Ovary (tissue), 3 donors: Measurements from ENCODE around the gene JPH3.

Source experiments
- CTCF ChIP-seq, 3 donors: fragments of 450-650 bp in 2 of 3; fragments of 200-600 bp in 1 of 3; IDR thresholded peaks; one replicate each; pipeline versions ENCODE4 v1.5.1 to v1.8.0; 2016 to 2022; ENCODE audit warnings: antibody characterized with exemption in 3 of 3, mild to moderate bottlenecking in 1 of 3
- EP300 ChIP-seq: sonication (generic); formaldehyde crosslinking; IDR thresholded peaks from one replicate; pipeline ENCODE4 v1.6.1; 2017; ENCODE audit warnings: antibody characterized with exemption
- POLR2A ChIP-seq: fragments of 450-650 bp; IDR thresholded peaks from one replicate; pipeline ENCODE4 v1.6.1; 2017; ENCODE audit warnings: antibody characterized with exemption, mild to moderate bottlenecking, moderate library complexity
- donor health status: DM: no; HTN: no; CAD: no.

GRCh38 chr16:87698241-87698640 is 95.9 kb downstream of the JPH3 start:
- TF ChIP-seq POLR2A, result no peak
- no peak for TF ChIP-seq CTCF (IDR thresholded peaks at IDR 0.05)
- no peak for TF ChIP-seq EP300
